Gastroesophageal sphincter (tissue), 4 donors: ENCODE results near the gene LRFN2. TPM values are rescaled to one million over a fixed set of nuclear protein-coding genes. Genes with fewer than 3 reads are reported as not detected.

ENCODE experiments used
- ATAC-seq: fragments of 150-250 bp; one replicate; pipeline ENCODE4 v1.9.1; 2016; ENCODE audit warnings: mild to moderate bottlenecking, moderate library complexity
- H3K27ac ChIP-seq, 4 donors: fragments of 200-600 bp; sonication (generic) in 3 of 4; 1 replicate in 3 of 4; 2 replicates in 1 of 4; pipeline ENCODE4 v1.5.1; 2016 to 2019
- H3K27me3 ChIP-seq: fragments of 200-600 bp; sonication (generic); one replicate; pipeline ENCODE4 v1.5.1; 2019
- H3K36me3 ChIP-seq, 2 donors: fragments of 200-600 bp; sonication (generic); one replicate each; pipeline ENCODE4 v1.5.1; 2019; ENCODE audit warnings: control low read depth in 1 of 2
- H3K4me1 ChIP-seq, 3 donors: fragments of 200-600 bp; sonication (generic); 1 replicate in 2 of 3; 2 replicates in 1 of 3; pipeline ENCODE4 v1.5.1; 2016 to 2019; ENCODE audit warnings: control low read depth in 2 of 3
- H3K4me3 ChIP-seq, 2 donors: fragments of 200-600 bp; sonication (generic); one replicate each; pipeline ENCODE4 v1.5.1; 2019; ENCODE audit warnings: mild to moderate bottlenecking in 1 of 2, moderate library complexity in 1 of 2
- H3K9me3 ChIP-seq, 3 donors: fragments of 200-600 bp; sonication (generic); one replicate each; pipeline ENCODE4 v1.5.1; 2017 to 2019; ENCODE audit warnings: control low read depth in 2 of 3
- EP300 ChIP-seq: sonication (generic); formaldehyde crosslinking; IDR thresholded peaks from one replicate; pipeline ENCODE4 v1.6.1; 2017; ENCODE audit warnings: antibody characterized with exemption, mild to moderate bottlenecking
- POLR2A ChIP-seq, 2 donors: fragments of 450-650 bp; IDR thresholded peaks; one replicate each; pipeline ENCODE4 v1.6.1; 2017; ENCODE audit warnings: antibody characterized with exemption in 2 of 2, mild to moderate bottlenecking in 2 of 2, moderate library complexity in 1 of 2
- POLR2AphosphoS5 ChIP-seq: sonication (generic); formaldehyde crosslinking; IDR thresholded peaks from one replicate; pipeline ENCODE4 v1.6.1; 2017; ENCODE audit warnings: antibody characterized with exemption
- WGBS, 2 donors: methylation state at CpG; one replicate each; pipeline ENCODE4 v1.1.5; 2018; ENCODE audit warnings: low coverage in 1 of 2; 5-methylcytosine and 5-hydroxymethylcytosine counted together
- total RNA-seq, 4 donors: library from RNA; depleted of rRNA; stranded (reverse); fragments of >200 nt; gene quantifications; one replicate each; pipeline ENCODE4 v1.1.0, GENCODE V29; 2016
- TF ChIP-seq, protein P1 (sequence below), 4 experiments: fragments of 200-600 bp in 2 of 4; fragments of 450-650 bp in 2 of 4; sonication (generic) in 1 of 4; IDR thresholded peaks; one replicate each; pipeline ENCODE4 v1.5.1; 2017 to 2019; ENCODE audit warnings: antibody characterized with exemption in 4 of 4, mild to moderate bottlenecking in 2 of 4, moderate library complexity in 2 of 4

The LRFN2 gene
- total RNA-seq, 4 donors from 2014 or later, result 0.13 TPM; not detected in 3

DNA sequence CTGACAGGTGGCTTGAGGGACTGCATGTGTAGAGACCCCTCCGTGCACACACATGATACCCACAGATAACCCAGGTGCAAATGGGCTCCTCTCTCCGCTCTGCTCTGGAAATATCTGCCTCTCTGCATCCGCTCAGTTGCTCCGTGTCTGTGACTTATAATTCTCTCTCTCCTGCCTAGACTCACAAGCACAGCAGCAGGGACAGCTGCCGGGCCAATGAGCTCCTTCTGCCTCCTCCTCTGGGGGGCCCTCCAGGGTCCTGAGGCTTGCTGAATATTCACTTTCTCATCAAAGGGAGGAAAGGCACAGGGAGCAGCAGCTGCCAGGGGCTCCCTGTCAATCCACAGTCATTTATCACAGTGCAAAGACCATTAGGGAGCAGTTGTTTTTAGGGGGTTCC lies 24.1 kb downstream of the LRFN2 start:
- H3K4me3 ChIP-seq, result no peak overlapping the region
- TF ChIP-seq POLR2A (IDR thresholded peaks at IDR 0.05), result no peak
- TF ChIP-seq, protein P1, sequence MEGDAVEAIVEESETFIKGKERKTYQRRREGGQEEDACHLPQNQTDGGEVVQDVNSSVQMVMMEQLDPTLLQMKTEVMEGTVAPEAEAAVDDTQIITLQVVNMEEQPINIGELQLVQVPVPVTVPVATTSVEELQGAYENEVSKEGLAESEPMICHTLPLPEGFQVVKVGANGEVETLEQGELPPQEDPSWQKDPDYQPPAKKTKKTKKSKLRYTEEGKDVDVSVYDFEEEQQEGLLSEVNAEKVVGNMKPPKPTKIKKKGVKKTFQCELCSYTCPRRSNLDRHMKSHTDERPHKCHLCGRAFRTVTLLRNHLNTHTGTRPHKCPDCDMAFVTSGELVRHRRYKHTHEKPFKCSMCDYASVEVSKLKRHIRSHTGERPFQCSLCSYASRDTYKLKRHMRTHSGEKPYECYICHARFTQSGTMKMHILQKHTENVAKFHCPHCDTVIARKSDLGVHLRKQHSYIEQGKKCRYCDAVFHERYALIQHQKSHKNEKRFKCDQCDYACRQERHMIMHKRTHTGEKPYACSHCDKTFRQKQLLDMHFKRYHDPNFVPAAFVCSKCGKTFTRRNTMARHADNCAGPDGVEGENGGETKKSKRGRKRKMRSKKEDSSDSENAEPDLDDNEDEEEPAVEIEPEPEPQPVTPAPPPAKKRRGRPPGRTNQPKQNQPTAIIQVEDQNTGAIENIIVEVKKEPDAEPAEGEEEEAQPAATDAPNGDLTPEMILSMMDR (IDR thresholded peaks at IDR 0.05), result no peak
- no peak for TF ChIP-seq POLR2AphosphoS5
- TF ChIP-seq EP300, result no peak
- H3K27ac ChIP-seq, result no peak overlapping the region
- H3K4me1 ChIP-seq, result no peaks in the 10 kb centered on the region
- WGBS, 2 donors, result 71 to 82% methylated on average over 1 to 5 of the region's 5 CpGs
- no peaks in the 10 kb centered on the region for H3K9me3 ChIP-seq
- no peaks in the 10 kb centered on the region for H3K27me3 ChIP-seq
- no peaks in the 10 kb centered on the region for H3K36me3 ChIP-seq
- ATAC-seq, result no peak

DNA sequence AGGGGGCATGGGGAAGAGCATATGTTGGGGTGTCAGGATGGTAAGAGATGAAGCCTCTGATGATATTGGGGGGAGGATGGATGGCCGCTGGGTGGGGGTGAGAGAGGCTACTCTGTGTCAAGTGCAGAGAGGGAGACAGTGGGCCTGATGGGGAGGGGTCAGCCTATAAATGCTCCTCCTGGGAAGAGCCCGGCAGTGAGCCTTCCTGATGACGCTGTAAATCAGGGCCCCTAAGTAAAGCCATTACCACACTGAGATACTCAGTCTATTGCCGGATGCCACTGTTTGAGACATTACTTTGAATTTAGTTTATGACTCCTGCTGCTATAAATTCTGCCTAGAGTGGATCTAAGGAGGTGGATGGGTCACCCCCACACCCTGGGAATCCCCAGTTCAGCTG lies 28.1 kb downstream of the LRFN2 start:
- no peaks in the 10 kb centered on the region for H3K36me3 ChIP-seq
- H3K4me3 ChIP-seq, result no peak overlapping the region
- no peak for ATAC-seq
- WGBS, 2 donors, result 82% methylated on average over 3 of the region's 4 CpGs; no CpG with 5 or more reads in 1 of the 2 donors
- H3K27ac ChIP-seq, result no peak overlapping the region
- no peaks in the 10 kb centered on the region for H3K27me3 ChIP-seq
- H3K9me3 ChIP-seq, result no peaks in the 10 kb centered on the region
- no peak for TF ChIP-seq EP300
- no peak for TF ChIP-seq POLR2AphosphoS5
- TF ChIP-seq POLR2A (IDR thresholded peaks at IDR 0.05), result no peak
- TF ChIP-seq, protein P1 (IDR thresholded peaks at IDR 0.05), result no peak
- H3K4me1 ChIP-seq, result no peaks in the 10 kb centered on the region

- H3K27ac ChIP-seq, result no peak overlapping the region
- H3K27me3 ChIP-seq, result no peaks in the 10 kb centered on the region
- no peak for ATAC-seq
- no peaks in the 10 kb centered on the region for H3K9me3 ChIP-seq
- H3K4me3 ChIP-seq, result no peak overlapping the region
- WGBS, 2 donors, result 40 to 67% methylated on average over 1 to 2 of the region's 3 CpGs
- H3K4me1 ChIP-seq, result no peaks in the 10 kb centered on the region
- TF ChIP-seq POLR2A (IDR thresholded peaks at IDR 0.05) (no peak), EP300 (no peak), POLR2AphosphoS5 (no peak)
- TF ChIP-seq, protein P1 (IDR thresholded peaks at IDR 0.05), result no peak
- no peaks in the 10 kb centered on the region for H3K36me3 ChIP-seq
Measured at GRCh38 chr6:40558102-40558501, 29.1 kb downstream of the LRFN2 start.

DNA sequence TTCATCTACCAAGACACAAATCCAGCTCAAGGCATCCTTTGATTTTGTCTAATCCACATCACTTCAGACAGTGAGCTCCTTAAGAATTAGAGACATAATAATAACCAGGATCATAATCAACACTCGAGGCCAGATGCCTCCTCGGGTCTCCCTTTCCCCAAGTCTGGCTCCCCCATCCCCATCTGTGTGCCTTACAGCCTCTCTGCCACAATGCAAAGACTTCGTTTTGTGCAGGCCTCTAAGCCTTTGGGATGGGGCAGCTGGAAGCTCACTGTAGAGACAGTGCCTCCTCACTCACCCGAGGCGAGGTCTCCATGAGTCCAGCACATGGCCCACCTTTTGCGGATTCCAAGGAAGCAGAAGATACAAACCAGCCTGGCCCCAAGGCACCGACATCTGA lies 30.3 kb downstream of the LRFN2 start:
- Histone ChIP-seq H3K36me3 (no peaks in the 10 kb centered on the region), H3K4me3 (no peak overlapping the region), H3K27ac (no peak overlapping the region), H3K4me1 (no peaks in the 10 kb centered on the region), H3K27me3 (no peaks in the 10 kb centered on the region), H3K9me3 (no peaks in the 10 kb centered on the region)
- ATAC-seq, result no peak
- TF ChIP-seq POLR2A (IDR thresholded peaks at IDR 0.05), result no peak
- TF ChIP-seq, protein P1 (IDR thresholded peaks at IDR 0.05), result no peak
- TF ChIP-seq POLR2AphosphoS5, result no peak
- TF ChIP-seq EP300, result no peak
- 87 to 94% methylated on average over 2 to 5 of the region's 7 CpGs for WGBS, 2 donors

GRCh38 chr6:40556023-40556422 lies 31.1 kb downstream of the LRFN2 start:
- H3K4me1 ChIP-seq, result no peaks in the 10 kb centered on the region
- TF ChIP-seq POLR2A (IDR thresholded peaks at IDR 0.05) (no peak), POLR2AphosphoS5 (no peak), EP300 (no peak)
- TF ChIP-seq, protein P1 (IDR thresholded peaks at IDR 0.05), result no peak
- H3K4me3 ChIP-seq, result no peak overlapping the region
- H3K9me3 ChIP-seq, result no peaks in the 10 kb centered on the region
- WGBS, 2 donors, result 42 to 50% methylated on average over 4 of the region's 5 CpGs
- H3K36me3 ChIP-seq, result no peaks in the 10 kb centered on the region
- no peak for ATAC-seq
- no peak overlapping the region for H3K27ac ChIP-seq
- H3K27me3 ChIP-seq, result no peaks in the 10 kb centered on the region
